ENCODE data around the gene TEX38.
"Not testable (repeated sequence)": the region's sequence is repeated elsewhere in the genome, so short reads cannot be mapped to it uniquely, and the experiment has no call there.

Gene TEX38

GRCh38 chr1:46689897-46690296 lies 18.2 kb downstream of the TEX38 start:
- no peak for DNase-seq

GRCh38 chr1:46690931-46691421 lies 19.3 kb downstream of the TEX38 start:
- DNase-seq: no peak

GRCh38 chr1:46691997-46692790 lies 20.5 kb downstream of the TEX38 start:
- no peak for DNase-seq

- DNase-seq: no peak
Measured at GRCh38 chr1:46692811-46693770, 21.4 kb downstream of the TEX38 start.

- not testable (repeated sequence) for DNase-seq
Measured at GRCh38 chr1:46694676-46695075, 23.0 kb downstream of the TEX38 start.

GRCh38 chr1:46697053-46697452 lies 25.4 kb downstream of the TEX38 start:
- no peak for DNase-seq

- DNase-seq: peak in 1 of 2 donors; percentile 44
Measured at GRCh38 chr1:46699666-46700065, 28.0 kb downstream of the TEX38 start.

GRCh38 chr1:46703927-46704641 lies 32.4 kb downstream of the TEX38 start:
- DNase-seq: no peak

GRCh38 chr1:46705408-46705807 lies 33.8 kb downstream of the TEX38 start:
- DNase-seq: no peak

- DNase-seq: no peak
Measured at GRCh38 chr1:46708121-46708520, 36.5 kb downstream of the TEX38 start.

GRCh38 chr1:46714976-46715375 lies 43.3 kb downstream of the TEX38 start:
- DNase-seq: no peak

GRCh38 chr1:46717654-46718053 lies 46.0 kb downstream of the TEX38 start:
- no peak for DNase-seq

- no peak for DNase-seq
Measured at GRCh38 chr1:46718340-46718726, 46.7 kb downstream of the TEX38 start.

- DNase-seq: peak; percentile 98 to 99
Measured at GRCh38 chr1:46718727-46719622, 47.3 kb downstream of the TEX38 start, which contains the start of gene EFCAB14. Gene EFCAB14 (minus strand): TSS chr1:46719114. CDS start chr1:46718087, 1,027 bp downstream.

- DNase-seq: no peak
Measured at GRCh38 chr1:46719689-46720088, 48.0 kb downstream of the TEX38 start.

- not testable (repeated sequence) for DNase-seq
Measured at GRCh38 chr1:46720319-46720718, 48.7 kb downstream of the TEX38 start.

GRCh38 chr1:46721204-46721603 lies 49.5 kb downstream of the TEX38 start:
- DNase-seq: no peak

- DNase-seq: no peak
Measured at GRCh38 chr1:46721686-46722205, 50.1 kb downstream of the TEX38 start.
